Hepatocyte (in vitro differentiated cells): ENCODE data around the gene CXCL10. TPM values are rescaled to one million over a fixed set of nuclear protein-coding genes. Genes with fewer than 3 reads are reported as not detected.

ENCODE experiments used
- DNase-seq: peaks from one replicate; pipeline ENCODE4 v3.0.0-alpha.2; 2016; ENCODE audit warnings: low spot score
- H2AFZ ChIP-seq: fragments of 200-600 bp; sonication (generic); 2 replicates; pipeline ENCODE4 v1.6.0; 2016; ENCODE audit warnings: antibody characterized with exemption, mild to moderate bottlenecking
- H3K27ac ChIP-seq: fragments of 200-600 bp; sonication (generic); 2 replicates; pipeline ENCODE4 v1.5.1; 2016; ENCODE audit warnings: mild to moderate bottlenecking
- H3K27me3 ChIP-seq: fragments of 200-600 bp; sonication (generic); 2 replicates; pipeline ENCODE4 v1.6.1; 2016
- H3K36me3 ChIP-seq: fragments of 200-600 bp; sonication (generic); replicated peaks from 2 replicates; pipeline ENCODE4 v1.5.1; 2016; ENCODE audit warnings: low read depth; ENCODE audit not compliant: insufficient read depth
- H3K4me1 ChIP-seq: fragments of 200-600 bp; sonication (generic); 2 replicates; pipeline ENCODE4 v1.5.1; 2016; ENCODE audit warnings: mild to moderate bottlenecking, moderate library complexity; ENCODE audit not compliant: insufficient read depth
- H3K4me2 ChIP-seq: fragments of 200-600 bp; sonication (generic); 2 replicates; pipeline ENCODE4 v1.6.0; 2016
- H3K4me3 ChIP-seq: fragments of 200-600 bp; sonication (generic); 2 replicates; pipeline ENCODE4 v1.5.1; 2016; ENCODE audit warnings: mild to moderate bottlenecking
- H3K79me2 ChIP-seq: fragments of 200-600 bp; sonication (generic); 2 replicates; pipeline ENCODE4 v1.6.0; 2017; ENCODE audit warnings: mild to moderate bottlenecking
- H3K9me2 ChIP-seq: fragments of 200-600 bp; sonication (generic); replicated peaks from 2 replicates; pipeline ENCODE4 v1.6.0; 2017; ENCODE audit warnings: mild to moderate bottlenecking; ENCODE audit not compliant: insufficient read depth
- H3K9me3 ChIP-seq: fragments of 200-600 bp; sonication (generic); 2 replicates; pipeline ENCODE4 v1.5.1; 2016; ENCODE audit warnings: low read depth, mild to moderate bottlenecking
- H4K20me1 ChIP-seq: fragments of 200-600 bp; sonication (generic); 2 replicates; pipeline ENCODE4 v1.6.0; 2016; ENCODE audit warnings: mild to moderate bottlenecking; ENCODE audit not compliant: insufficient read depth, poor library complexity, severe bottlenecking
- EZH2 ChIP-seq: fragments of 200-600 bp; sonication (generic); IDR thresholded peaks from 2 replicates; pipeline ENCODE4 v1.6.1; 2016; ENCODE audit warnings: antibody characterized with exemption, mild to moderate bottlenecking, borderline replicate concordance
- EZH2phosphoT487 ChIP-seq: fragments of 200-600 bp; sonication (generic); IDR thresholded peaks from one replicate; pipeline ENCODE4 v1.6.1; 2018; ENCODE audit warnings: antibody characterized with exemption, mild to moderate bottlenecking, low read depth, moderate library complexity; ENCODE audit not compliant: unreplicated experiment, severe bottlenecking
- WGBS: methylation state at CpG from one replicate; pipeline ENCODE4 v1.1.6; 2016; ENCODE audit warnings: low lambda C conversion rate; ENCODE audit errors: missing lambda C conversion rate; 5-methylcytosine and 5-hydroxymethylcytosine counted together
- polyA plus RNA-seq: library from polyadenylated mRNA; unstranded; fragments of >200 nt; fragmentation: Nextera tagmentation; extraction: Ambion mirVana; gene quantifications from 2 replicates; pipeline ENCODE4 v1.2.1, GENCODE V29; 2016
- total RNA-seq: library from RNA; depleted of rRNA; stranded (reverse); fragments of >200 nt; gene quantifications from 2 replicates; pipeline ENCODE4 v1.2.3, GENCODE V29; 2014
- TF ChIP-seq, protein P1 (sequence below): fragments of 200-600 bp; sonication (generic); IDR thresholded peaks from 2 replicates; pipeline ENCODE4 v1.5.1; 2016; ENCODE audit warnings: antibody characterized with exemption, mild to moderate bottlenecking; ENCODE audit not compliant: poor library complexity

The CXCL10 gene
- total and polyA plus RNA-seq, 2 experiments from 2014 or later, result 2.8 to 7.4 TPM

DNA sequence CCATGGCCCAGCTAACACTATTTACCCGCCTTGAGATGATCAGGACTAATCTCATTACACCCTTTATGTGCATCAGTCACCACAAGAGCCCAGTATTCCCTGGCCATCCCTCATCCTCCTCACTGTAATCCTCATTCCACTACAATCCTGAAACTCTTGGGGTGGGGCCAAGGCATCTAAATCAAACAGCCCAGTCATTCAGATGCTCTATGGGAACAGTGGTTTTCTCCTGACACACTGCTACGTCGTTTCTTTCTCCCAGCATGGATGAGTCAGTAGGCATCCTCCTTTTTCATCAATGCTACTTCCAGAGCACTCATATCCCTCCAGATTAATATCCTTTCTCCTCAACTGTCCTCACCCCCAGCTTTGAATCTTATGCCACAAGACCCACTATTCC is 38.2 kb downstream of the CXCL10 start:
- no peaks in the 10 kb centered on the region for H3K9me3 ChIP-seq
- TF ChIP-seq EZH2phosphoT487, result no peak
- TF ChIP-seq, protein P1, sequence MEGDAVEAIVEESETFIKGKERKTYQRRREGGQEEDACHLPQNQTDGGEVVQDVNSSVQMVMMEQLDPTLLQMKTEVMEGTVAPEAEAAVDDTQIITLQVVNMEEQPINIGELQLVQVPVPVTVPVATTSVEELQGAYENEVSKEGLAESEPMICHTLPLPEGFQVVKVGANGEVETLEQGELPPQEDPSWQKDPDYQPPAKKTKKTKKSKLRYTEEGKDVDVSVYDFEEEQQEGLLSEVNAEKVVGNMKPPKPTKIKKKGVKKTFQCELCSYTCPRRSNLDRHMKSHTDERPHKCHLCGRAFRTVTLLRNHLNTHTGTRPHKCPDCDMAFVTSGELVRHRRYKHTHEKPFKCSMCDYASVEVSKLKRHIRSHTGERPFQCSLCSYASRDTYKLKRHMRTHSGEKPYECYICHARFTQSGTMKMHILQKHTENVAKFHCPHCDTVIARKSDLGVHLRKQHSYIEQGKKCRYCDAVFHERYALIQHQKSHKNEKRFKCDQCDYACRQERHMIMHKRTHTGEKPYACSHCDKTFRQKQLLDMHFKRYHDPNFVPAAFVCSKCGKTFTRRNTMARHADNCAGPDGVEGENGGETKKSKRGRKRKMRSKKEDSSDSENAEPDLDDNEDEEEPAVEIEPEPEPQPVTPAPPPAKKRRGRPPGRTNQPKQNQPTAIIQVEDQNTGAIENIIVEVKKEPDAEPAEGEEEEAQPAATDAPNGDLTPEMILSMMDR, result no peak
- TF ChIP-seq EZH2, result no peak
- no peak overlapping the region for H3K4me2 ChIP-seq
- no peaks in the 10 kb centered on the region for H3K36me3 ChIP-seq
- peaks cover 73% of the 10 kb centered on the region for H3K79me2 ChIP-seq
- no peaks in the 10 kb centered on the region for H3K27me3 ChIP-seq
- H3K27ac ChIP-seq, result no peak overlapping the region
- H3K4me3 ChIP-seq, result no peak overlapping the region
- peaks cover 17% of the 10 kb centered on the region for H4K20me1 ChIP-seq
- 92% methylated on average over 3 of the region's 3 CpGs for WGBS
- no peak for DNase-seq
- H3K4me1 ChIP-seq, result no peaks in the 10 kb centered on the region
- H2AFZ ChIP-seq, result no peak overlapping the region
- H3K9me2 ChIP-seq, result no peaks in the 10 kb centered on the region

DNA sequence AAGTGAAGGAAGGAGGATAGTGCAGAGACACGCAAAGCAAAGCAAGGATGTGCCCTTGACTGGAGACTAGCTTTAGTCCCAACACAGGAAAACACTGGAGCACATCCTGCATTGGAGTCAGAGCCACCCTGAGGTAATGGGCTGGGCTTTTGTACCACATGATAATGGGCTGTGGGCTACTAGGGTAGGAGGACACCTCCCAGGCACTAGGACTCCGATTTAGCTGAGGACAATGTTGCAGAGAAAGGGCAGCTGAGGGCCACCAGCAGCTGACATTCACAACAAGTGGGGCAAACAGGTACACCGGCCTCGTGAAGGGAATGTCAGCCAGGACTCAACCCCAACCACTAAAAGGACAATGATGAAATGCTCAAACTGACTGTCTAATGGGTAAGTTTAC is 42.7 kb downstream of the CXCL10 start:
- Histone ChIP-seq H2AFZ (no peak overlapping the region), H3K27me3 (no peaks in the 10 kb centered on the region), H4K20me1 (peaks cover 9% of the 10 kb centered on the region), H3K4me3 (no peak overlapping the region), H3K9me3 (no peaks in the 10 kb centered on the region), H3K4me1 (no peaks in the 10 kb centered on the region), H3K27ac (no peak overlapping the region), H3K79me2 (peaks cover 28% of the 10 kb centered on the region), H3K36me3 (no peaks in the 10 kb centered on the region), H3K9me2 (no peaks in the 10 kb centered on the region), H3K4me2 (no peak overlapping the region)
- DNase-seq, result no peak
- TF ChIP-seq EZH2 (no peak), EZH2phosphoT487 (no peak)
- TF ChIP-seq, protein P1, result no peak
- 73% methylated on average over 4 of the region's 4 CpGs for WGBS

DNA sequence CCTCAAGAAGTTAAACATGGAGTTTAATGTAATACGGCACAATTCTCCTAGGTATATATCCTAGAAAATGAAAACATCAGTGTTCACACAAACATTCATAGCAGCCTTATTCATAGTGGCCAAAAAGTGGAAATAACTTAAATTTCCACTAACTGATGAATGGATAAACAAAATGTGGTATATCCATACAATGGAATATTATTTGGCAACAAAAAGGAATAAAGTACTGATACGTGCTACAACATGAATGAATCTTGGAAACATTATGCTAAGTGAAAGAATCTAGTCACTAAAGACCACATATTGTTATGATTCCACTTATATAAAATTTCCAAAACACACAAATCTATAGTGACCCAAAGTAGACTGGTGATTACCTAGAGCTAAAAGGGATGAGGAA is 47.1 kb downstream of the CXCL10 start:
- no peak for DNase-seq
- Histone ChIP-seq H3K4me2 (no peak overlapping the region), H4K20me1 (no peaks in the 10 kb centered on the region), H3K79me2 (no peaks in the 10 kb centered on the region), H3K4me3 (no peak overlapping the region), H3K9me2 (no peaks in the 10 kb centered on the region), H3K27me3 (no peaks in the 10 kb centered on the region), H3K9me3 (no peaks in the 10 kb centered on the region), H3K36me3 (no peaks in the 10 kb centered on the region), H3K27ac (no peak overlapping the region), H3K4me1 (no peaks in the 10 kb centered on the region), H2AFZ (no peak overlapping the region)
- WGBS, result 97% methylated on average over 2 of the region's 2 CpGs
- TF ChIP-seq, protein P1, result no peak
- no peak for TF ChIP-seq EZH2phosphoT487
- TF ChIP-seq EZH2, result no peak

DNA sequence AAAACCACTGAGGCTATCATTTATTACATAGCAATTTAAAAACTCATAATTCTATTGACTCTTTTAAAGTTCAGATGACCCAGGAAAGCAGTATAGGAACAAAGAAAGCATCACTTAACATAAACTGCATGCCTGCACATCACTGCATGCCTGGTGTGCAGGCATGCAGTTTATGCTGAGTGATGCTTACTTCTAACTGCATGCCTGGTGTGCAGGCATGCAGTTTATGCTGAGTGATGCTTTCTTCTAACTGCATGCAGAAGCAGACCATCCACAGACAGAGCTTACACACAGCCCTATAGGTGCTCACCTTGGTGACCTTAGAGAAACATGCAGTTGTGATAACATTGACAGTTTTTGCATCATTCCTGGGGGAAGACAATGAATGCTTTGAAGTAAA is 49.5 kb downstream of the CXCL10 start:
- no peak overlapping the region for H2AFZ ChIP-seq
- H3K27ac ChIP-seq, result no peak overlapping the region
- TF ChIP-seq, protein P1, result no peak
- TF ChIP-seq EZH2, result no peak
- no peak for TF ChIP-seq EZH2phosphoT487
- H4K20me1 ChIP-seq, result no peaks in the 10 kb centered on the region
- H3K4me3 ChIP-seq, result no peak overlapping the region
- H3K4me2 ChIP-seq, result no peak overlapping the region
- no peaks in the 10 kb centered on the region for H3K9me3 ChIP-seq
- H3K9me2 ChIP-seq, result no peaks in the 10 kb centered on the region
- no peaks in the 10 kb centered on the region for H3K36me3 ChIP-seq
- H3K79me2 ChIP-seq, result no peaks in the 10 kb centered on the region
- H3K4me1 ChIP-seq, result no peaks in the 10 kb centered on the region
- no peak for DNase-seq
- no peaks in the 10 kb centered on the region for H3K27me3 ChIP-seq
